Measurements from ENCODE around the gene C16orf90.

GRCh38 chr16:3501783-3502400, 6.6 kb upstream of the C16orf90 start:
- TF ChIP-seq, protein P1, sequence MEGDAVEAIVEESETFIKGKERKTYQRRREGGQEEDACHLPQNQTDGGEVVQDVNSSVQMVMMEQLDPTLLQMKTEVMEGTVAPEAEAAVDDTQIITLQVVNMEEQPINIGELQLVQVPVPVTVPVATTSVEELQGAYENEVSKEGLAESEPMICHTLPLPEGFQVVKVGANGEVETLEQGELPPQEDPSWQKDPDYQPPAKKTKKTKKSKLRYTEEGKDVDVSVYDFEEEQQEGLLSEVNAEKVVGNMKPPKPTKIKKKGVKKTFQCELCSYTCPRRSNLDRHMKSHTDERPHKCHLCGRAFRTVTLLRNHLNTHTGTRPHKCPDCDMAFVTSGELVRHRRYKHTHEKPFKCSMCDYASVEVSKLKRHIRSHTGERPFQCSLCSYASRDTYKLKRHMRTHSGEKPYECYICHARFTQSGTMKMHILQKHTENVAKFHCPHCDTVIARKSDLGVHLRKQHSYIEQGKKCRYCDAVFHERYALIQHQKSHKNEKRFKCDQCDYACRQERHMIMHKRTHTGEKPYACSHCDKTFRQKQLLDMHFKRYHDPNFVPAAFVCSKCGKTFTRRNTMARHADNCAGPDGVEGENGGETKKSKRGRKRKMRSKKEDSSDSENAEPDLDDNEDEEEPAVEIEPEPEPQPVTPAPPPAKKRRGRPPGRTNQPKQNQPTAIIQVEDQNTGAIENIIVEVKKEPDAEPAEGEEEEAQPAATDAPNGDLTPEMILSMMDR (conservative IDR thresholded peaks at IDR 0.05; ENCODE audit: low read length), result no peak
- TF ChIP-seq EZH2phosphoT487 (IDR thresholded peaks at IDR 0.05; ENCODE audit: borderline replicate concordance, low read depth, low read length), result no peak

Data from OCI-LY7 (cell line).